Gastroesophageal sphincter (tissue), 4 donors: ENCODE data around the gene ZFHX2. TPM values are rescaled to one million over a fixed set of nuclear protein-coding genes. Genes with fewer than 3 reads are reported as not detected.

Source experiments
- ATAC-seq: fragments of 150-250 bp; one replicate; pipeline ENCODE4 v1.9.1; 2016; ENCODE audit warnings: mild to moderate bottlenecking, moderate library complexity
- H3K27ac ChIP-seq, 4 donors: fragments of 200-600 bp; sonication (generic) in 3 of 4; 1 replicate in 3 of 4; 2 replicates in 1 of 4; pipeline ENCODE4 v1.5.1; 2016 to 2019
- H3K27me3 ChIP-seq: fragments of 200-600 bp; sonication (generic); one replicate; pipeline ENCODE4 v1.5.1; 2019
- H3K36me3 ChIP-seq, 2 donors: fragments of 200-600 bp; sonication (generic); one replicate each; pipeline ENCODE4 v1.5.1; 2019; ENCODE audit warnings: control low read depth in 1 of 2
- H3K4me1 ChIP-seq, 3 donors: fragments of 200-600 bp; sonication (generic); 1 replicate in 2 of 3; 2 replicates in 1 of 3; pipeline ENCODE4 v1.5.1; 2016 to 2019; ENCODE audit warnings: control low read depth in 2 of 3
- H3K4me3 ChIP-seq, 2 donors: fragments of 200-600 bp; sonication (generic); one replicate each; pipeline ENCODE4 v1.5.1; 2019; ENCODE audit warnings: mild to moderate bottlenecking in 1 of 2, moderate library complexity in 1 of 2
- H3K9me3 ChIP-seq, 3 donors: fragments of 200-600 bp; sonication (generic); one replicate each; pipeline ENCODE4 v1.5.1; 2017 to 2019; ENCODE audit warnings: control low read depth in 2 of 3
- EP300 ChIP-seq: sonication (generic); formaldehyde crosslinking; IDR thresholded peaks from one replicate; pipeline ENCODE4 v1.6.1; 2017; ENCODE audit warnings: antibody characterized with exemption, mild to moderate bottlenecking
- POLR2A ChIP-seq, 2 donors: fragments of 450-650 bp; IDR thresholded peaks; one replicate each; pipeline ENCODE4 v1.6.1; 2017; ENCODE audit warnings: antibody characterized with exemption in 2 of 2, mild to moderate bottlenecking in 2 of 2, moderate library complexity in 1 of 2
- POLR2AphosphoS5 ChIP-seq: sonication (generic); formaldehyde crosslinking; IDR thresholded peaks from one replicate; pipeline ENCODE4 v1.6.1; 2017; ENCODE audit warnings: antibody characterized with exemption
- WGBS, 2 donors: methylation state at CpG; one replicate each; pipeline ENCODE4 v1.1.5; 2018; ENCODE audit warnings: low coverage in 1 of 2; 5-methylcytosine and 5-hydroxymethylcytosine counted together
- total RNA-seq, 4 donors: library from RNA; depleted of rRNA; stranded (reverse); fragments of >200 nt; gene quantifications; one replicate each; pipeline ENCODE4 v1.1.0, GENCODE V29; 2016
- TF ChIP-seq, protein P1 (sequence below), 4 experiments: fragments of 200-600 bp in 2 of 4; fragments of 450-650 bp in 2 of 4; sonication (generic) in 1 of 4; IDR thresholded peaks; one replicate each; pipeline ENCODE4 v1.5.1; 2017 to 2019; ENCODE audit warnings: antibody characterized with exemption in 4 of 4, mild to moderate bottlenecking in 2 of 4, moderate library complexity in 2 of 4

ZFHX2 gene
- total RNA-seq, 4 donors from 2014 or later = 0.13 to 2.5 (median 1.2) TPM

DNA sequence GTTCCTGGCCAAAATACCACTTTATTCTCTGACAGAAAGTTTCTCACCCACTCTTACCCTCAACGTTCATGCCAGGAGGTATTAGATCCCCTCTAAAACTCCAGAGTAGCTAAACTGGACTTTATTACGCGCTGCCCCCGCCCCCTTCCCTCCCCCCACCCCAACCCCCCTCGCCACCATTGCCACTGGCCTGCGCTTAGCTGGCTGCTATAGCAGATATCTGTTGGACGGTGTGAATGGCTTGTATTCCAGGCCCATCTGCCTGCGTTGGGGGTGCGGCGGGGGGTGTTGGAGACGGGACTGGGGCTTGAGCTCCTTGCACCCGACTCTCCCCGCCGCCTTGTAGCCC, 3.9 kb upstream of the ZFHX2 start:
- peak; percentile 3 for ATAC-seq
- Histone ChIP-seq H3K9me3 (no peaks in the 10 kb centered on the region), H3K4me1 (peaks cover 0 to 48% (median 18%) of the 10 kb centered on the region in 3 donors), H3K27ac (peak overlapping the region; percentile 54 to 100 (median 96)), H3K4me3 (peak overlapping the region; percentile 44 to 88), H3K27me3 (no peaks in the 10 kb centered on the region), H3K36me3 (peaks cover 0 to 30% of the 10 kb centered on the region in 2 donors)
- 0% methylated on average over 3 of the region's 14 CpGs for WGBS, 2 donors
- no peak for TF ChIP-seq POLR2AphosphoS5
- TF ChIP-seq EP300 = no peak
- TF ChIP-seq POLR2A (IDR thresholded peaks at IDR 0.05) = no peak
- TF ChIP-seq, protein P1, sequence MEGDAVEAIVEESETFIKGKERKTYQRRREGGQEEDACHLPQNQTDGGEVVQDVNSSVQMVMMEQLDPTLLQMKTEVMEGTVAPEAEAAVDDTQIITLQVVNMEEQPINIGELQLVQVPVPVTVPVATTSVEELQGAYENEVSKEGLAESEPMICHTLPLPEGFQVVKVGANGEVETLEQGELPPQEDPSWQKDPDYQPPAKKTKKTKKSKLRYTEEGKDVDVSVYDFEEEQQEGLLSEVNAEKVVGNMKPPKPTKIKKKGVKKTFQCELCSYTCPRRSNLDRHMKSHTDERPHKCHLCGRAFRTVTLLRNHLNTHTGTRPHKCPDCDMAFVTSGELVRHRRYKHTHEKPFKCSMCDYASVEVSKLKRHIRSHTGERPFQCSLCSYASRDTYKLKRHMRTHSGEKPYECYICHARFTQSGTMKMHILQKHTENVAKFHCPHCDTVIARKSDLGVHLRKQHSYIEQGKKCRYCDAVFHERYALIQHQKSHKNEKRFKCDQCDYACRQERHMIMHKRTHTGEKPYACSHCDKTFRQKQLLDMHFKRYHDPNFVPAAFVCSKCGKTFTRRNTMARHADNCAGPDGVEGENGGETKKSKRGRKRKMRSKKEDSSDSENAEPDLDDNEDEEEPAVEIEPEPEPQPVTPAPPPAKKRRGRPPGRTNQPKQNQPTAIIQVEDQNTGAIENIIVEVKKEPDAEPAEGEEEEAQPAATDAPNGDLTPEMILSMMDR (IDR thresholded peaks at IDR 0.05) = no peak

DNA sequence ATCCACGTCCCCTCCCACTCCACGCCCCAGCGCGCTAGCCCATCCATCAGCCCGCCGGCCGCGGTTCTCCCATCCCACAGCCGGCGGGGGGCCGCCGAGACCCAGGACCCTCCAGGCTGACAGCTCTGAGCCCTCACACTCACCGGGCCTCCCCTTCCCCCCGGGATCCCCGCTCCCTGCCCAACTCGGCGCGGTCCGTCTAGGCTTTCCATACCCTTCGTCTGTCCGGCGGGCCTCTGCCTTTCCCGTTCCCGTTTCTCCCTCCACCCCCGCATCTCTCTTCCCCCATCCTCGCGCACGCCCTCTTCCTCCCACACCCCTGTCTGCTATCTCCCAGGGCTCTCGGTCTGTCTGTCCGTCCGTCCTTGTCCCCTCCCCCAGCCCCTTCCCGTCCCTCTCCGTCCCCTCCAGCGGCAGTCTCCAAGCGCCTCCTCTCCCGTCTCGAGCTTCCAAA, 726 bp downstream of the ZFHX2 start:
- WGBS, 2 donors = 1% methylated on average over 24 to 27 of the region's 37 CpGs

DNA sequence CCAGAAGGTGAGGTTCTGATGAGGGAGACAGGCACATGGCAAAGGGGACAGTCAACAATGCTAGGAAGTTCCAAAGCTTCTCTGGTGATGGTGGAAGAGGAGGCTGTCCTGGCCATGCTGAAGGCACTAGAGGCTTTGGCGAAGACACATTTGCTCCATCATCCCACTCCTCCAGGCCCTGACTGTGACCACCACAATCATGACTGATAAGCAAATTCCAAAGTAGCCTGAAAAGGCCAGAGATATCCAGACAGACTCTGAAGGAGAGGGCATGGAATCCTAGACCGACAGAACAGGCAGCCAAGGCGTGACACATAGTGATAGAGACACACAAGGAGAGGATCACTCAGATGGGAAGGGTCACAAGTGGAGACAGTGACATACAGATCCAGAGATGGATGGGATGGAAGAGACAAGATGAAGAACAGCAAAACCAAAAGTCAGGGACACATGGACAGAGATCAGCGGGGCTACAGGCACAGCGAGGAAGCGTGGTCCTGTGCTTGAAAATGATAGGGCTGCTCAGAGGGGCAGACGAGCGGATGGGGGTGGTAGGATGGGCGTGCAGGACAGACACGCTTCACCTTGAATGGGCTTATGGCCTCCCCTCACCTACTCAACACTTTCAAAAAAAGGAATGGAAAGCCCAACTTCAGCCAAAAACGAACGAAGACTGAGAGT, 1.3 kb downstream of the ZFHX2 start:
- Histone ChIP-seq H3K4me3 (peak overlapping the region; percentile 42 to 67), H3K4me1 (peaks cover 0 to 24% (median 3%) of the 10 kb centered on the region in 3 donors), H3K27ac (peak overlapping the region in 1 of 4 donors; percentile 76), H3K36me3 (no peaks in the 10 kb centered on the region), H3K9me3 (no peaks in the 10 kb centered on the region), H3K27me3 (no peaks in the 10 kb centered on the region)
- ATAC-seq = no peak
- TF ChIP-seq POLR2AphosphoS5 (no peak), POLR2A (IDR thresholded peaks at IDR 0.05) (no peak), EP300 (no peak)
- TF ChIP-seq, protein P1 (IDR thresholded peaks at IDR 0.05) = no peak
- 26 to 38% methylated on average over 8 to 12 of the region's 12 CpGs for WGBS, 2 donors

More for the DNA sequence above, 726 bp downstream of the ZFHX2 start:
- no peak for ATAC-seq
- Histone ChIP-seq H3K9me3 (no peaks in the 10 kb centered on the region), H3K27me3 (no peaks in the 10 kb centered on the region), H3K4me3 (peak overlapping the region; percentile 42 to 67), H3K4me1 (peaks cover 0 to 28% (median 7%) of the 10 kb centered on the region in 3 donors), H3K27ac (peak overlapping the region in 2 of 4 donors; percentile 71 to 76), H3K36me3 (no peaks in the 10 kb centered on the region)
- TF ChIP-seq, protein P1 (IDR thresholded peaks at IDR 0.05) = no peak
- no peak for TF ChIP-seq POLR2AphosphoS5
- TF ChIP-seq POLR2A (IDR thresholded peaks at IDR 0.05) = no peak
- no peak for TF ChIP-seq EP300

DNA sequence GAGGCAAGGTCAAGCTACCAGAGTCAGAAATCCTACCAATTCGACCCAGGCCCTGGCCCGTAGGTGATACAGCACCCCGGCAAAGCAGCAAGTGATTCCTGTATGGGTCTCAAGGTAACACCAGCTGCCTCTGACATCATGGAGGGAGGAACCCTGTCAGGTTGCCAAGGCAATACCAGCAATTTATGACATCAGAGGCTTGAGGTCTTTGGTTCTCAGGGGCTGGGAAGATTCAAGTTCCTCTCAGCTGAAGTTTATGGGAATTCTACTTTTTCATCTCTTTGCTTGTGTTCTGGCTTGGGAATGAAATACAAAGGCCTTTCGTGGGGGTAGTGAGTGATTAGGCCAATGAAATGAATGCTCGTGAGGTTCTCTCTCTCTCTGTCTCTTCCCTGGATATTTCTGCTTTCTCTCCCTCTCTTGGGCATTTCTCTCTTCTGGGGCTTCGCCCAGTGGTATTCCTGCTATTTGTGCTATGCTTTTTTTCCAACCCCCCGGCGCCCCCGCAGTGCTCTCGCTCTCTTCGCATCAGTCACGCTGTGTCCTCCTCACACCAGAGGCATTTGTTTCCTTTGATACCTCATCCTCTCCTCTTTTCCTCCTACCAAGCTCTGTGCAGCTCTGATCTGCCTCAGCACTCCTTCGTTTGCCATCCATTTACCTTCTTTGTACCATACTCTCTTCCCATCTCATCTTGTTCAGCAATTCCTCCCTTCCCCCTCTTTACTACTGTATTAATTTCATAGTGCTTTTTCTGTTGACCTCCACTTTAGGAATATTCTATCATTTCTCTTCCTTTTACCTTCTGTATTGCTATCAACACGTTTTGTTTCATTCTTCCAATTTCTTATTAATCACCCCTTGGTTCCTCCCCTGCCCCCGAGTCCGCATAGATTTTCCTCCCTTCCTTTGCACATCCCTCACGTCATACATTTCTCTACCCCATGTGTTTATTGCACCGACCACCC, 2.9 kb downstream of the ZFHX2 start:
- H3K36me3 ChIP-seq = no peaks in the 10 kb centered on the region
- no peak overlapping the region for H3K27ac ChIP-seq
- H3K4me3 ChIP-seq = no peak overlapping the region
- no peaks in the 10 kb centered on the region for H3K27me3 ChIP-seq
- H3K9me3 ChIP-seq = no peaks in the 10 kb centered on the region
- 51 to 55% methylated on average over 11 to 16 of the region's 18 CpGs for WGBS, 2 donors
- TF ChIP-seq POLR2A (IDR thresholded peaks at IDR 0.05) (no peak), POLR2AphosphoS5 (no peak), EP300 (no peak)
- TF ChIP-seq, protein P1 (IDR thresholded peaks at IDR 0.05) = no peak
- no peak for ATAC-seq
- peaks cover 0 to 25% (median 0%) of the 10 kb centered on the region in 3 donors for H3K4me1 ChIP-seq
